Endothelial cell of umbilical vein (primary cell): ENCODE results near the gene EFNA4. TPM values are rescaled to one million over a fixed set of nuclear protein-coding genes. Genes with fewer than 3 reads are reported as not detected.
A peak's percentile ranks its signal among the peaks of the same experiment; 100 is the strongest.

Experiments
- BruUV-seq: library from RNA; stranded (reverse); fragments of 400-500 nt; replicated peaks from 2 replicates; lab custom pipeline; 2021; lab: Mats Ljungman, UMichigan
- CTCF ChIA-PET: fragments of 300-600, 350-600 bp; sonication (Branson Sonifier 250); formaldehyde crosslinking; loops from one replicate; lab custom pipeline; 2021; ENCODE audit warnings: antibody characterized with exemption, inconsistent platforms; lab: Charles Lee
- POLR2A ChIA-PET: fragments of 300-600, 350-600 bp; sonication (Branson Sonifier 250); formaldehyde crosslinking; loops from one replicate; lab custom pipeline; 2021; ENCODE audit warnings: antibody characterized with exemption, inconsistent platforms; lab: Charles Lee
- DNase-seq: peaks from one replicate; pipeline ENCODE4 v3.0.0-alpha.2; 2011; ENCODE audit warnings: low read depth, low spot score
- FAIRE-seq: peaks from 2 replicates; lab custom pipeline; 2011; peaks lifted over from hg19 to GRCh38; lab: Jason Lieb, UNC
- H2AFZ ChIP-seq: 2 replicates; pipeline ENCODE4 v1.6.0; 2012; ENCODE audit warnings: low read depth, low read length, control low read depth, inconsistent platforms
- H3K27ac ChIP-seq: 2 replicates; pipeline ENCODE4 v1.5.1; 2011; ENCODE audit warnings: low read depth, mild to moderate bottlenecking, control low read depth, low read length, moderate library complexity; ENCODE audit not compliant: insufficient read depth
- H3K27me3 ChIP-seq, 2 experiments: 2 replicates each; pipeline versions ENCODE4 v1.6.0 to v1.6.1; 2011; ENCODE audit warnings: low read length in 2 of 2, mixed read lengths in 1 of 2; ENCODE audit not compliant: control insufficient read depth in 2 of 2, insufficient read depth in 2 of 2
- H3K36me3 ChIP-seq, 2 experiments: 2 replicates in 1 of 2; 3 replicates in 1 of 2; pipeline ENCODE4 v1.5.1; 2011; ENCODE audit warnings: low read length in 2 of 2, mild to moderate bottlenecking in 1 of 2, moderate library complexity in 1 of 2; ENCODE audit not compliant: control insufficient read depth in 2 of 2, insufficient read depth in 2 of 2; ENCODE audit errors: extremely low read depth in 1 of 2
- H3K4me1 ChIP-seq: 3 replicates; pipeline ENCODE4 v1.5.1; 2011; ENCODE audit warnings: mild to moderate bottlenecking, low read length; ENCODE audit not compliant: control insufficient read depth, insufficient read depth; ENCODE audit errors: extremely low read depth
- H3K4me2 ChIP-seq: 2 replicates; pipeline ENCODE4 v1.6.1; 2011; ENCODE audit warnings: low read length, control low read depth, mixed read lengths; ENCODE audit not compliant: insufficient read depth
- H3K4me3 ChIP-seq, 3 experiments: fragments of 200-600 bp in 1 of 3; sonication (generic), shearing (Covaris generic) in 1 of 3; replicated peaks in 1 of 3; 2 replicates each; pipeline ENCODE4 v1.5.1; 2011 to 2016; ENCODE audit warnings: control low read depth in 3 of 3, low read length in 3 of 3, mild to moderate bottlenecking in 2 of 3, inconsistent platforms in 1 of 3, low read depth in 1 of 3, moderate library complexity in 1 of 3; ENCODE audit not compliant: insufficient read depth in 1 of 3
- H3K79me2 ChIP-seq: 2 replicates; pipeline ENCODE4 v1.6.0; 2012; ENCODE audit warnings: low read length, inconsistent platforms; ENCODE audit not compliant: control insufficient read depth, insufficient read depth
- H3K9ac ChIP-seq: replicated peaks from 2 replicates; pipeline ENCODE3; 2011; ENCODE audit warnings: low read length, control low read depth; ENCODE audit not compliant: insufficient read depth; ENCODE audit errors: extremely low read depth
- H3K9me1 ChIP-seq: replicated peaks from 3 replicates; pipeline ENCODE4 v1.6.0; 2011; ENCODE audit warnings: mild to moderate bottlenecking, low read length; ENCODE audit not compliant: control insufficient read depth, insufficient read depth; ENCODE audit errors: extremely low read depth
- H3K9me3 ChIP-seq: replicated peaks from 2 replicates; pipeline ENCODE4 v1.5.1; 2012; ENCODE audit warnings: low read length, inconsistent platforms; ENCODE audit not compliant: control insufficient read depth, insufficient read depth
- H4K20me1 ChIP-seq: replicated peaks from 2 replicates; pipeline ENCODE3; 2011; ENCODE audit warnings: mild to moderate bottlenecking, low read length; ENCODE audit not compliant: control insufficient read depth, insufficient read depth; ENCODE audit errors: extremely low read depth
- CTCF ChIP-seq, 2 donors: IDR thresholded peaks; 1 replicate in 1 of 2; 2 replicates in 1 of 2; pipeline ENCODE4 v1.5.1; 2011; ENCODE audit warnings: low read length in 2 of 2, mild to moderate bottlenecking in 2 of 2, moderate library complexity in 2 of 2, control low read depth in 1 of 2, inconsistent platforms in 1 of 2, low read depth in 1 of 2; ENCODE audit not compliant: insufficient read depth in 1 of 2; ENCODE audit errors: extremely low read depth in 1 of 2
- EZH2 ChIP-seq: IDR thresholded peaks from 2 replicates; pipeline ENCODE4 v1.6.1; 2012; ENCODE audit warnings: borderline replicate concordance, low read depth, mild to moderate bottlenecking, moderate library complexity, low read length, inconsistent platforms; ENCODE audit not compliant: severe bottlenecking
- FOS ChIP-seq: IDR thresholded peaks from 2 replicates; pipeline ENCODE4 v1.6.1; 2011; ENCODE audit warnings: mild to moderate bottlenecking, low read length, moderate library complexity, borderline replicate concordance; ENCODE audit not compliant: insufficient read depth
- JUN ChIP-seq: IDR thresholded peaks from 2 replicates; pipeline ENCODE4 v1.6.1; 2011; ENCODE audit warnings: borderline replicate concordance, low read depth; ENCODE audit not compliant: insufficient read length, insufficient read depth
- MAX ChIP-seq: IDR thresholded peaks from 2 replicates; pipeline ENCODE4 v1.6.1; 2011; ENCODE audit not compliant: insufficient read depth, insufficient read length
- MYC ChIP-seq: IDR thresholded peaks from one replicate; pipeline ENCODE4 v1.6.1; 2011; ENCODE audit warnings: mild to moderate bottlenecking, low read depth, low read length
- POLR2A ChIP-seq: IDR thresholded peaks from 2 replicates; pipeline ENCODE4 v1.6.1; 2012; ENCODE audit warnings: low read depth, mild to moderate bottlenecking, control low read depth, low read length
- POLR2AphosphoS5 ChIP-seq: IDR thresholded peaks from 2 replicates; pipeline ENCODE4 v1.6.1; 2012; ENCODE audit warnings: low read depth, mild to moderate bottlenecking, control low read depth, low read length, moderate library complexity; ENCODE audit not compliant: insufficient read depth
- dilution Hi-C: fragments of 300-500 bp; cut with MboI; formaldehyde crosslinking; loops from one replicate; pipeline ENCODE4 v1.15.0; 2019; ENCODE audit warnings: low sequenced_read_pairs; ENCODE audit not compliant: extremely low pct_ligation_motif_present
- intact Hi-C: fragments of 100-400 bp; cut with micrococcal nuclease; formaldehyde crosslinking; loops from one replicate; pipeline ENCODE4 v1.10.0; 2022
- polyA plus RNA-seq, 4 experiments: library from polyadenylated mRNA; depleted of rRNA in 3 of 4; stranded (reverse) in 3 of 4; unstranded in 1 of 4; fragments of >200 nt; gene quantifications; 2 replicates each; pipeline versions ENCODE4 v1.2.1 to v1.2.3, GENCODE V29; 2011 to 2012; ENCODE audit warnings: missing spikeins in 1 of 4
- total RNA-seq: library from RNA; stranded (reverse); gene quantifications from 2 replicates; pipeline ENCODE4 v1.2.3, GENCODE V29; 2021

EFNA4 gene
- total and polyA plus RNA-seq, 2 donors (not counting 3 experiments of a cell fraction or from before 2014, with no cell fraction given) = 16.5 to 25.2 TPM

- Histone ChIP-seq H3K27me3 (no peaks in the 10 kb centered on the region), H3K9me3 (no peaks in the 10 kb centered on the region), H2AFZ (peak within 1 kb of the TSS; percentile 73), H4K20me1 (no peaks in the 10 kb centered on the region), H3K4me3 (peak within 1 kb of the TSS; percentile 66 to 75 (median 74)), H3K4me2 (peak within 1 kb of the TSS; percentile 86), H3K9me1 (no peaks in the 10 kb centered on the region), H3K4me1 (peaks cover 24% of the 10 kb centered on the region), H3K9ac (peak within 1 kb of the TSS; percentile 46), H3K36me3 (peaks cover 0 to 7% of the 10 kb centered on the region in 2 experiments), H3K79me2 (peaks cover 21% of the 10 kb centered on the region), H3K27ac (peak within 1 kb of the TSS; percentile 53)
- dilution Hi-C loops = no loop called here
- FAIRE-seq (peak; percentile 86), DNase-seq (peak; percentile 81)
- BruUV-seq = no TSS peak
- intact Hi-C loops = loop anchor here (1.0 to 2.0 kb wide), 3 partner anchors 33 to 90 kb away; partner anchors contain the start of genes PYGO2 and ZBTB7B
- CTCF ChIA-PET = interaction anchor here (0.5 to 6.1 kb wide), 36 partner anchors 8 to 143 kb away, joined by 3 to 59 read pairs (median 5); partner anchors contain the start of genes DCST1, DCST2, EFNA3 and EFNA4
- POLR2A ChIA-PET = interaction anchor here (0.7 to 1.6 kb wide), 2 partner anchors 34 to 142 kb away, joined by 3 to 4 read pairs; no protein-coding TSS in a partner anchor
- TF ChIP-seq POLR2AphosphoS5 (no peak), POLR2A (no peak), JUN (no peak), FOS (no peak), CTCF (IDR thresholded peaks at IDR 0.05; ENCODE audit: extremely low read depth in 1 of 2, insufficient read depth in 1 of 2, low read depth in 1 of 2, low read length in 2 of 2) (peak; percentile 94 to 99), EZH2 (no peak), MAX (peak; percentile 30), MYC (peak; percentile 46)
Observed at GRCh38 chr1:155050560-155051341, 12.8 kb upstream of the EFNA4 start, which contains the start of gene ADAM15. Gene ADAM15, plus strand, starts transcription at chr1:155051316. Its CDS starts 71 bp downstream, at chr1:155051387.
